ENCODE measurements around the gene LIPM. TPM values are rescaled to one million over a fixed set of nuclear protein-coding genes. Genes with fewer than 3 reads are reported as not detected.

The LIPM gene
- total RNA-seq, 2 donors from 2014 or later: not detected

DNA sequence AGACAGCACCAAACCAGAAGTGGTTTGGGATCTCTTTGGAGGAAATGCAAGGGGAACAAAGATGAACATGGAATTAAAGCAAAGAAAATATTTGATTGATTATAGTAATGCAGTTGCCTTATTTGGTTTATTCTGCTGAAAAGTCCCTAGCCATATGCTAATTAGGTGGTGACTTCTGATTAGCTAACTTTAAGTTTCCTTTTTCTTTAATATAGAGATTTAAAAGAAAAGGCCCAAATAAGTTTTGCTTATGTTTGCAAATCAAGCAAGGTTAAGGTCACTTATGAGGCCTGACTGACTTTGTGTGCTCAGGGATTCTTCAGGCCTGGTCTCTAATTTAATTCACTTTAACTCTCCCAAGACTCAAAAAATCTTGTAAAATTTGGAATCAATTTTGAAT is 55.3 kb downstream of the LIPM start:
- no peak overlapping the region for H3K27ac ChIP-seq
- TF ChIP-seq POLR2AphosphoS5 (IDR thresholded peaks at IDR 0.05) (no peak), POLR2A (IDR thresholded peaks at IDR 0.05) (no peak)
- TF ChIP-seq, protein P1, sequence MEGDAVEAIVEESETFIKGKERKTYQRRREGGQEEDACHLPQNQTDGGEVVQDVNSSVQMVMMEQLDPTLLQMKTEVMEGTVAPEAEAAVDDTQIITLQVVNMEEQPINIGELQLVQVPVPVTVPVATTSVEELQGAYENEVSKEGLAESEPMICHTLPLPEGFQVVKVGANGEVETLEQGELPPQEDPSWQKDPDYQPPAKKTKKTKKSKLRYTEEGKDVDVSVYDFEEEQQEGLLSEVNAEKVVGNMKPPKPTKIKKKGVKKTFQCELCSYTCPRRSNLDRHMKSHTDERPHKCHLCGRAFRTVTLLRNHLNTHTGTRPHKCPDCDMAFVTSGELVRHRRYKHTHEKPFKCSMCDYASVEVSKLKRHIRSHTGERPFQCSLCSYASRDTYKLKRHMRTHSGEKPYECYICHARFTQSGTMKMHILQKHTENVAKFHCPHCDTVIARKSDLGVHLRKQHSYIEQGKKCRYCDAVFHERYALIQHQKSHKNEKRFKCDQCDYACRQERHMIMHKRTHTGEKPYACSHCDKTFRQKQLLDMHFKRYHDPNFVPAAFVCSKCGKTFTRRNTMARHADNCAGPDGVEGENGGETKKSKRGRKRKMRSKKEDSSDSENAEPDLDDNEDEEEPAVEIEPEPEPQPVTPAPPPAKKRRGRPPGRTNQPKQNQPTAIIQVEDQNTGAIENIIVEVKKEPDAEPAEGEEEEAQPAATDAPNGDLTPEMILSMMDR (IDR thresholded peaks at IDR 0.05): no peak

DNA sequence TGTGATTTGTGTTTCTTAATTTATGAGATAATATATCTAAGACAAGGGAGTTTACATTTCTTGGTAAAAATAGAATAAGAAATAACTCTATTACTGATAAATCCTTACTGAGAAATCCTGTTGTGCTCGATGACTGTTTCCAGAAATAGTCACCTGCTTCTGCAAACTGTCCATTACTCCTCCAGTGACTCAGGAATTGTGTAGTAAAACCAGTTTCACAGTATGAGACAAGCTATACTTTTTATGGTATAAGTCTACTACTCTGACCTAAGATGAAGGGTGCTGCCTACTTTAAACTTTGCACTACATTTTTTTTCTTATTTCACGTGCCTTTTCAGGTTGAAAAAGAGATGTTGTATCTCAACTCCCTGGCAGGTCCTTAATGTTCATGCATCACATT is 56.0 kb downstream of the LIPM start:
- peak overlapping the region; percentile 19 to 45 for H3K27ac ChIP-seq
- H3K9me3 ChIP-seq: no peaks in the 10 kb centered on the region
- TF ChIP-seq POLR2AphosphoS5 (IDR thresholded peaks at IDR 0.05): peak; percentile 32
- TF ChIP-seq, protein P1 (IDR thresholded peaks at IDR 0.05): no peak
- intact Hi-C loops (cut with DNase I): no loop called here
- H3K4me3 ChIP-seq: no peak overlapping the region
- H3K4me1 ChIP-seq (replicated peaks): peaks cover 2% of the 10 kb centered on the region
- WGBS: 7% methylated on average over 2 of the region's 2 CpGs
- H3K27me3 ChIP-seq (replicated peaks; ENCODE audit: insufficient read depth): no peaks in the 10 kb centered on the region
- DNase-seq (ENCODE audit: low spot score): no peak
- no peaks in the 10 kb centered on the region for H3K36me3 ChIP-seq

More for the DNA sequence above, 55.3 kb downstream of the LIPM start:
- no peak for DNase-seq (ENCODE audit: low spot score)
- Histone ChIP-seq H3K4me3 (no peak overlapping the region), H3K9me3 (no peaks in the 10 kb centered on the region), H3K36me3 (no peaks in the 10 kb centered on the region), H3K27me3 (replicated peaks; ENCODE audit: insufficient read depth) (no peaks in the 10 kb centered on the region), H3K4me1 (replicated peaks) (peaks cover 2% of the 10 kb centered on the region)
- intact Hi-C loops (cut with DNase I): no loop called here

- H3K27ac ChIP-seq: no peak overlapping the region
- 90% methylated on average over 1 of the region's 1 CpG for WGBS
- DNase-seq (ENCODE audit: low spot score): no peak
- H3K9me3 ChIP-seq: no peaks in the 10 kb centered on the region
- H3K27me3 ChIP-seq (replicated peaks; ENCODE audit: insufficient read depth): no peaks in the 10 kb centered on the region
- H3K4me3 ChIP-seq: no peak overlapping the region
- H3K36me3 ChIP-seq: no peaks in the 10 kb centered on the region
- TF ChIP-seq POLR2AphosphoS5 (IDR thresholded peaks at IDR 0.05) (no peak), POLR2A (IDR thresholded peaks at IDR 0.05) (no peak)
- TF ChIP-seq, protein P1 (IDR thresholded peaks at IDR 0.05): no peak
- intact Hi-C loops (cut with DNase I): no loop called here
- peaks cover 2% of the 10 kb centered on the region for H3K4me1 ChIP-seq (replicated peaks)
Observed at GRCh38 chr10:88861036-88861435, 58.5 kb downstream of the LIPM start.

- TF ChIP-seq, protein P1 (IDR thresholded peaks at IDR 0.05): peak in 3 of 4 experiments; percentile 27 to 58 (median 54)
- no peak for TF ChIP-seq POLR2A (IDR thresholded peaks at IDR 0.05)
- no peak overlapping the region for H3K27ac ChIP-seq
- intact Hi-C loops (cut with DNase I): no loop called here
- no peaks in the 10 kb centered on the region for H3K27me3 ChIP-seq (replicated peaks; ENCODE audit: insufficient read depth)
- 76% methylated on average over 4 of the region's 4 CpGs for WGBS
- no peaks in the 10 kb centered on the region for H3K9me3 ChIP-seq
- peak; percentile 24 for DNase-seq (ENCODE audit: low spot score)
- H3K4me1 ChIP-seq (replicated peaks): no peaks in the 10 kb centered on the region
- H3K36me3 ChIP-seq: no peaks in the 10 kb centered on the region
- no peak overlapping the region for H3K4me3 ChIP-seq
Observed at GRCh38 chr10:88865281-88865876, 62.8 kb downstream of the LIPM start.

GRCh38 chr10:88866454-88866853 is 63.9 kb downstream of the LIPM start:
- DNase-seq (ENCODE audit: low spot score): no peak
- Histone ChIP-seq H3K4me1 (replicated peaks) (no peaks in the 10 kb centered on the region), H3K27me3 (replicated peaks; ENCODE audit: insufficient read depth) (no peaks in the 10 kb centered on the region), H3K4me3 (no peak overlapping the region), H3K9me3 (no peaks in the 10 kb centered on the region), H3K27ac (no peak overlapping the region), H3K36me3 (no peaks in the 10 kb centered on the region)
- 67% methylated on average over 2 of the region's 2 CpGs for WGBS
- intact Hi-C loops (cut with DNase I): no loop called here
- TF ChIP-seq POLR2A (IDR thresholded peaks at IDR 0.05) (no peak), POLR2AphosphoS5 (IDR thresholded peaks at IDR 0.05) (no peak)
- TF ChIP-seq, protein P1 (IDR thresholded peaks at IDR 0.05): no peak
